ENCODE results near the gene OR2A25.

The OR2A25 gene

DNA sequence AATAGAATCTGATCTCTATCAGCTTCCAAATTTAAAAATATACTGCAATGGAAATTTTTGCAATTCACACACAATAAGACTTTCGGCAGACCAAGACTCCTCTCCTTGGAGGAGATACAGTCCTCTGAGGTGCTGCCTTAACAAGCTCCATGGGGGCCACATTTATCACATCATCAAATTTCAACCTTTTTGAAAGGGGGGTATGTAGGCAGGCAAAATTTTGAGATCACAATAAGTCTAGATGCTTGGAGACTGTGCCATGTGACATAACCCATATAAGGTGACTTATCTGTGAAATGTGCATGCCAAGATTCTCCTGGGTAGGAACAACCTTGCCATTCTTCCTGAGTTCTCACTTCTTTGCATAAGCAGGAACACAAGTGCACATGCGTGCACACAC lies 16.4 kb downstream of the OR2A25 start, which contains the start of gene OR2A12:
Gene OR2A12 (plus strand): TSS at position 301 of the 400 bp plus-strand sequence. CDS start 8,830 bp downstream, outside the sequence.
- DNase-seq = no peak

DNA sequence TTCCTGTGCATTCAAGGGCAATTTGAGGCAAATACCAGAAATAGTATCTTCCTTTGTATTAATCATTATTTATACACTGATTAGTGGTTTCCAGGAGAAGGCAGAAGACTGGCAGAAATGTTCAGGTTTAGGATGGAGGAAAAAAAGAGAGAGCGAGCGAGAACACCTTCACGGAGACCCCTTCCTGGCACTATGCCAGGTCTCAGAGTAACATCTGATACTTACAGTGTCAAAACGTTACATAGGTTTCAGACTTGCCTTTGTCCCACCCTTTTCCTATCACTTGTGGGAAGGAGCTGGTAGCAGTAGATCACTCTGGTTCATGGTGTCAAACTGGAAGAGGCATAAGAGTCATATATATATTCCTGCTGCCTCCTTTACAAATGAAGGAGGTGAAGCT lies 17.1 kb downstream of the OR2A25 start:
- no peak for DNase-seq

DNA sequence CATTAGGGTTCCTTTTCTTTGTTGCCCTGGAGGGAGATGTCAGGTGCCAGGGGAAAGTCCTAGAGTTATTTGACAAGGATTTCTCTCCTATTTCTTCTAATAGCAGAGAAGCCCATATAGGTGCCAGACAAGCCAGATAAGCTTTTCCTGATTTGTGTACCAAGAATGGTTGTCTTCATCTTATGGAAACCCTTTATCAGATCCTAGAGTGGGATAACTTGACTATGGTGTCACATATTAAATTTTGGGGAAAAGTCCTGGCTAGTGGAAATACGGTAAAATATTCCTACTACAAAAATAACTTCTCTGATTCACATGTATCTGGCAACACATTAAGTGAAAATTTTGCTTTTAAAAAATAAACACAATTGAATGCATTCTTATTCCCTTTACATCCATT lies 17.6 kb downstream of the OR2A25 start:
- DNase-seq = no peak

DNA sequence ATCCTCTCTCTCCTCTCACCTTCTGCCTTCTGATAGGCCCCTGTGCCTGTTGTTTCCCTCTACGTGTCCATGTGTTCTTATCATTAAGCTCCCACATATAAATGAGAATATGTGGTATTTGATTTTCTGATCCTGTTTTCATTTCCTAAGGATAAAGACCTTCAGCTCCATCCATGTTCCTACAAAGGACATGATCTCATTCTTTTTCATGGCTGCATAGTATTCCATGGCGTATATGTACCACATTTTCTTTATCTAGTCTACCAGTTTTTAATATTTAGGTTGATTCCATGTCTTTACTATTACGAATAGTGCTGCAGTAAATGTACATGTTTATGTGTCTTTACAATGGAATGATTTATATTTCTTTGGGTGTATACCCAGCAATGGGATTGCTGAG lies 21.1 kb downstream of the OR2A25 start:
- no peak for DNase-seq

DNA sequence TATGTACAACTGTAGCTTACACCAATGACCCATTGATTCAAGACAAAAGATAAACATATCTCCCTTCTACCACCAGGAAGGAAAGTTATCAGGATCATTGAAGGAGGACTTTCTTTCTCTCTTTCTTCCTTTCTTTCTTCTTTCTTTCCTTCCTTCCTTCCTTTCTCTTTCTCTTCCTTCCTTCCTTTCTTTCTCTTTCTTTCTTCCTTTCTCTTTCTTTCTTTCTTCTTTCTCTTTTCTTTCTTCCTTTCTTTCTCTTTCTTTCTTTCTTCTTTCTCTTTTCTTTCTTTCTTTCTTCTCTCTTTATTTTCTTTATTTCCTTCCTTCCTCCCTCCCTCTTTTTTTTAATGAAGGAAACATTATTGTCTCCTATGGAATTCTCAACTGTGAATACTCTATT lies 29.2 kb downstream of the OR2A25 start:
- no peak for DNase-seq

DNA sequence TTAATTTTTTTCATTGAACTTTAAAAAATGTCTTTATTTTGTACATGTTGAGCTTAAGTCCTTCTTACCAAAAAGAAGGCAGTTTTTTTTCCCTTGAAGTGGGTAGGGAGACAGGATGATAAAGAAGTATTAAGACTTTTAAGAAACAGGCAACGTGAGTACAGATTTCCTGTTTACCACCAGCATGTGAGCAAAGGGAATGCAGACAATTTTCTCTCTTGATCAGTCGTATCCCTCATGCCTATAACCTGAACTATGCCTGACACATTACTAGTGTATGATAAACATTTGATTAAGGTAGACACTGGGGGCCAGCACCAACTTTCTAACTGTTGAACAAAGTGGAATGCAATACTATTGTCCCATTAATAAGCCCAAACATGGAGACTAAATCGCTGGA lies 31.0 kb downstream of the OR2A25 start:
- no peak for DNase-seq

DNA sequence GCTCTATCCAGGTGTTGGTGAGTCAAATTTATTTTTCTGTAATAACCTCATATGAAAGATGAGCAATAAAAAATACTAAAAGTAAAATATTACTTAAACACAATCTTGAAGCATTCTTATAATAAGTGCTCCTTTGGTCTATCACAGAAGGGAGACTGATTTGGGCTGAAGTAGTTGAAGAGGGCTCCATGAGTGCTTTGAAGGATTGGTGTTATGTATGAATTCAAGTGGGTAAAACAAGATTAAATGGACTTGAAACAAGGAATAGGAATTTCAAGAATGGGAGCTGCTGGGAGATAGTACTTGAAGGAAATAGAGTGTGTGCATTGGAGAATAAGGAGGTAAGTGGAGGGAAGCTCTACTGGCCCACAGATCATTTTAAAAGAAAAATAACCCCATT lies 32.4 kb downstream of the OR2A25 start:
- no peak for DNase-seq

DNA sequence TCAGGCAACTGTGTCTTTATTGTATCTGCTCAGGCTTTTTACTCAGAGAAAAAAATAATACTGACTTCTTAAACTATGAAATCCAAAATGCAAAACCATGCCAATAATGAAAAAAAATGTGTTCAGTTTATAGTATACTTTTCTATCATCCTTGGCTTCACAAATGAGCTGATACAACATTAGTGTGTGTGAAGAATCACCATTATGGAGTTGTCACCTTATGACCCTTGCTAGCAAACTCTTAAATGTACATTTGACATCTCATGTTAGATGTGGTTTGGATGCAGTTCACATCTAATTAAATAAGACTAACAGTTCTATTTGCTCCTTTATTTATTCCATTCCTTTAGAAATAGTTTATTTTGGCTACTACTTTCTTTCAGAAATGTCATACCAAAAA lies 35.6 kb downstream of the OR2A25 start:
- no peak for DNase-seq

DNA sequence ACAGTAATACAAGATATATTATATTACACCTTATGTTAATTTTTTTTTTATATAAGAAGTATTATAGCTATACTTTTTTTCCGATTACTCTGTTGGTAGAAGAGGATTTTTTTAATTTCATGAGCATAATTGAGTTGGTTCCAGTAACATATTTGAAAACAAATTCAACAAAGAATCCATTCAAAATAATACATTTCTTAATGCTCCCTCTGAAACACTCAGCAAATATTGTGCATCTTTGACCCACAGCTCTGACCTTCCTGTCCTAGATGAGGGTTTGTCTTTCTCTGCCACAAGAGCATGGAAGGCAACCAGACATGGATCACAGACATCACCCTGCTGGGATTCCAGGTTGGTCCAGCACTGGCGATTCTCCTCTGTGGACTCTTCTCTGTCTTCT lies 39.7 kb downstream of the OR2A25 start, which contains the start of gene OR2A2:
Gene OR2A2 (plus strand): TSS at position 301 of the 400 bp plus-strand sequence. CDS start 0 bp downstream, at position 301.
- DNase-seq = no peak

DNA sequence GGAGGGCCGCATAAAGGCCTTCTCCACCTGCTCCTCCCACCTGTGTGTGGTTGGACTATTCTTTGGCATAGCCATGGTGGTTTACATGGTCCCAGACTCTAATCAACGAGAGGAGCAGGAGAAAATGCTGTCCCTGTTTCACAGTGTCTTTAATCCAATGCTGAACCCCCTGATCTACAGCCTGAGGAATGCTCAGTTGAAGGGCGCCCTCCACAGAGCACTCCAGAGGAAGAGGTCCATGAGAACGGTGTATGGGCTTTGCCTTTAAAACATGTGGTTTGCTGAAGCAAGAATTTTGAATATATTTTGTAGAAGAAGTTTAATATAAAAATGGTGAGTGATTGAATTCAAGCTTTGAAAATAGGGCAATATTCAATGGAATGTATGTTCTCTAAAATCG lies 40.7 kb downstream of the OR2A25 start:
- DNase-seq = no peak

DNA sequence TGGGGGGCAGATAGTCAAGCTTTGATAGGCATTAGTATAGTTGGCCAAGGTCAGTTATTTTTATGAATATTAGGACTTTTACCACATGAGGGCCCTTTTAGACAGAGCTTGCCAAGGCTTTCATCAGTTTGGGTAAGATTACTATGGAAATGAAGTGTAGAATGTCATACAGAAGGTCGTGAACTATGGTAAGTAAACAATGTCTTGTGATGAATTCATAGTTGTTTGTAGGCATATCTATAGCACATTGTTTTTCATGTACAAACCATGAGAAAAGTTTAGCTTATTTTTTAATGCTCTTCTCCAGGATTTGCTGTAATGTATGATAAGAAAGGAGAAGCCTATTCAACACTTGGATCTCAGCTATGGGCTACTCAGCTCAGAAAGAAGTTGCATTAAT lies 44.0 kb downstream of the OR2A25 start:
- no peak for DNase-seq

DNA sequence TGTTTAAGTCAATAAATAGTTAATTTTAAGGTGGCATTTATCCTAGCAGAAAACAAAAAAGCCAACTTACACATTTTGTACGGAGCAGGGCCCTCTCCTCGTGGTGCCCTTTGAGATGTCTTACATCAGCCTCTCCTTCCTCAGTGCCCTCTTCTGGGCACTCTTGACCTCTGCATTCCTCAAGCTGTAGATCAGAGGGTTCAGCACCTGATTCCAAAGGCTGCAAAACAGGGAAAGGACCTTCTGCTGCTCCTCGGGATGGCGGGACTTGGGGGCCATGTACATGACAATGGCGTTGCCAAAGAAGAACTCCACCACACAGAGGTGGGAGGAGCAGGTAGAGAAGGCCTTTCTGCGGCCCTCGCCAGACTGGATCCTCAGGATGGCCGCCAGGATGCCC lies 48.7 kb downstream of the OR2A25 start:
- no peak for DNase-seq

DNA sequence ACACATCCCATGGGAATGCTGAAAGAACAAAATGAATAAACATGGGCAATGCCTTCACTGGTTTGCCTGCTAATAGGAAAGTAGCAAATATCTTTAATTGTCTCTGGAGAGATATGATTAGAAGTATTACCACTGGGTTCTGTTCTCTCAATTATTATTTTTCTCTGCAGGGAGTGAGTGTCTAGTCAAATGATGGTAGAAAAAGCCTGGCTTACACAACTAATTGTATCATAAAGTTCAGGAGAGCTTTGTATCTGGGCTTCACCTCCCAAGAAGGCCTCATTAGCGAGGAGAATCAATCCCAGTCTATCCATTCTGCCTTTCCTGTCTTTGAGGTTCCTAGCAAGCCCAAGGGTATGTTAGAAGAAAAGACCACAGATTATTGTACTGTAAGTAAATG lies 53.3 kb downstream of the OR2A25 start, which contains the start of gene OR2A14:
Gene OR2A14 (plus strand): TSS at position 301 of the 400 bp plus-strand sequence. CDS start 5,937 bp downstream, outside the sequence.
- no peak for DNase-seq
